HG02885 (cell line): ENCODE data around the gene UBA6.
A peak's percentile ranks its signal among the peaks of the same experiment; 100 is the strongest.

Experiments
- ATAC-seq: cut with Tn5 transposase; IDR thresholded peaks from one replicate; pipeline ENCODE4 v1.9.1; 2021; ENCODE audit warnings: mild to moderate bottlenecking; ENCODE audit not compliant: unreplicated experiment, poor library complexity

The UBA6 gene

GRCh38 chr4:67587156-67587555 is 113.8 kb downstream of the UBA6 start:
- no peak for ATAC-seq

- no peak for ATAC-seq
Observed at GRCh38 chr4:67584496-67584895, 116.5 kb downstream of the UBA6 start.

GRCh38 chr4:67581913-67582312 is 119.0 kb downstream of the UBA6 start:
- ATAC-seq: no peak

GRCh38 chr4:67581208-67581857 is 119.6 kb downstream of the UBA6 start:
- peak; percentile 55 for ATAC-seq

GRCh38 chr4:67580577-67580976 is 120.4 kb downstream of the UBA6 start:
- ATAC-seq: peak; percentile 37

- ATAC-seq: peak; percentile 51
Observed at GRCh38 chr4:67576538-67576937, 124.4 kb downstream of the UBA6 start.

GRCh38 chr4:67576059-67576466 is 124.9 kb downstream of the UBA6 start:
- peak; percentile 2 for ATAC-seq

GRCh38 chr4:67575232-67576058 is 125.5 kb downstream of the UBA6 start:
- peak; percentile 89 for ATAC-seq

GRCh38 chr4:67573193-67573592 is 127.8 kb downstream of the UBA6 start:
- no peak for ATAC-seq

GRCh38 chr4:67571975-67572374 is 129.0 kb downstream of the UBA6 start:
- no peak for ATAC-seq

- ATAC-seq: no peak
Observed at GRCh38 chr4:67570537-67570936, 130.4 kb downstream of the UBA6 start.

- ATAC-seq: no peak
Observed at GRCh38 chr4:67568820-67569219, 132.1 kb downstream of the UBA6 start.

- ATAC-seq: no peak
Observed at GRCh38 chr4:67566335-67566734, 134.6 kb downstream of the UBA6 start.

GRCh38 chr4:67565284-67565683 is 135.7 kb downstream of the UBA6 start:
- no peak for ATAC-seq
